AML-193 (cell line): Measurements from ENCODE around the gene GMPPA.

Source experiments
- DNase-seq, 2 experiments: peaks; one replicate each; lab custom pipeline; 2025; lab: John Stamatoyannopoulos, UW

GMPPA gene

GRCh38 chr2:219468410-219469185 lies 30.1 kb upstream of the GMPPA start:
- DNase-seq: no peak

GRCh38 chr2:219469186-219469724 lies 29.4 kb upstream of the GMPPA start:
- DNase-seq: no peak

- no peak for DNase-seq
Observed at GRCh38 chr2:219470429-219470828, 28.3 kb upstream of the GMPPA start.

GRCh38 chr2:219471476-219472371 lies 27.0 kb upstream of the GMPPA start:
- DNase-seq: no peak

GRCh38 chr2:219472629-219473187 lies 26.0 kb upstream of the GMPPA start:
- DNase-seq: no peak

- no peak for DNase-seq
Observed at GRCh38 chr2:219473511-219473910, 25.2 kb upstream of the GMPPA start.

- no peak for DNase-seq
Observed at GRCh38 chr2:219474285-219475060, 24.2 kb upstream of the GMPPA start.

- DNase-seq: no peak
Observed at GRCh38 chr2:219475278-219475677, 23.4 kb upstream of the GMPPA start.

GRCh38 chr2:219475697-219476651 lies 22.7 kb upstream of the GMPPA start:
- peak; percentile 15 to 26 for DNase-seq

- no peak for DNase-seq
Observed at GRCh38 chr2:219476652-219477151, 22.0 kb upstream of the GMPPA start.

- DNase-seq: no peak
Observed at GRCh38 chr2:219477179-219477578, 21.5 kb upstream of the GMPPA start.

GRCh38 chr2:219477815-219478214 lies 20.9 kb upstream of the GMPPA start:
- no peak for DNase-seq

- no peak for DNase-seq
Observed at GRCh38 chr2:219478916-219479315, 19.8 kb upstream of the GMPPA start.

GRCh38 chr2:219480004-219480403 lies 18.7 kb upstream of the GMPPA start:
- DNase-seq: no peak

- no peak for DNase-seq
Observed at GRCh38 chr2:219482674-219483405, 15.9 kb upstream of the GMPPA start.

GRCh38 chr2:219483451-219484342 lies 15.0 kb upstream of the GMPPA start:
- no peak for DNase-seq

GRCh38 chr2:219484343-219485200 lies 14.1 kb upstream of the GMPPA start:
- DNase-seq: no peak

- DNase-seq: no peak
Observed at GRCh38 chr2:219485201-219485580, 13.5 kb upstream of the GMPPA start.
